ENCODE measurements around the gene GET4.

GRCh38 chr7:904847-905246 is 28.5 kb downstream of the GET4 start:
- TF ChIP-seq, protein P1, sequence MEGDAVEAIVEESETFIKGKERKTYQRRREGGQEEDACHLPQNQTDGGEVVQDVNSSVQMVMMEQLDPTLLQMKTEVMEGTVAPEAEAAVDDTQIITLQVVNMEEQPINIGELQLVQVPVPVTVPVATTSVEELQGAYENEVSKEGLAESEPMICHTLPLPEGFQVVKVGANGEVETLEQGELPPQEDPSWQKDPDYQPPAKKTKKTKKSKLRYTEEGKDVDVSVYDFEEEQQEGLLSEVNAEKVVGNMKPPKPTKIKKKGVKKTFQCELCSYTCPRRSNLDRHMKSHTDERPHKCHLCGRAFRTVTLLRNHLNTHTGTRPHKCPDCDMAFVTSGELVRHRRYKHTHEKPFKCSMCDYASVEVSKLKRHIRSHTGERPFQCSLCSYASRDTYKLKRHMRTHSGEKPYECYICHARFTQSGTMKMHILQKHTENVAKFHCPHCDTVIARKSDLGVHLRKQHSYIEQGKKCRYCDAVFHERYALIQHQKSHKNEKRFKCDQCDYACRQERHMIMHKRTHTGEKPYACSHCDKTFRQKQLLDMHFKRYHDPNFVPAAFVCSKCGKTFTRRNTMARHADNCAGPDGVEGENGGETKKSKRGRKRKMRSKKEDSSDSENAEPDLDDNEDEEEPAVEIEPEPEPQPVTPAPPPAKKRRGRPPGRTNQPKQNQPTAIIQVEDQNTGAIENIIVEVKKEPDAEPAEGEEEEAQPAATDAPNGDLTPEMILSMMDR (IDR thresholded peaks at IDR 0.05), result no peak
- no peak for TF ChIP-seq POLR2A (IDR thresholded peaks at IDR 0.05)
- no peak for TF ChIP-seq POLR2AphosphoS5 (IDR thresholded peaks at IDR 0.05)
